Measurements from ENCODE around the gene ZNF511.

Gene ZNF511

DNA sequence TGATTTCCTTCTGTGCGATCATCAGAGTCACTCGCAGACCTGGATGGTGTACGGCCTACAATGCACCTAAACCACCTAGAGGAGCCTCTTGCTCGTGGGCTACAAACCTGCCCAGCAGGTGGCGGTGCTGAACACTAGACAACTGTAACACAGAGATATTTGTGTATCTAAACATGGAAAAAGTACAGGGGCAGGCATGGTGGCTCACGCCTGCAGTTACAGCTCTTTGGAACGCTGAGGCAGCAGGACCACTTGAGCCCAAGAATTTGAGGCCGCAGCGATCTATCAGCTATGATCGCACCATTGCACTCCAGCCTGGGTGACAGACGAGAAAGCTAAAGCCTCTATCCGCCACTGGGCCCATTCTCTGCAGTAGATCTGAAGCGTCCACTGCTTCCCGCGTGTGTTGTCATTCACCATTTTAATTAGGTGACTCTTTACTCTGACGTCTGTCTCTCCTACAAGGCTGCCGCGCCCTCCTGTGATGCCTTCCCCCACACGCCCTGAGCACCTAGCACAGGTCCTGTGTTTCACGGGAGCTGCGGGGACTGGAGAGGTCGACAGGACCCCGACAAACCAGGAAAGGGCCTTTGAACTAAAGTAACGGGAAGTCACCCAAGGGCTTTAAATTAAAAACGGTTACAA, 816 bp upstream of the ZNF511 start (continued):
- TF ChIP-seq, protein P1, sequence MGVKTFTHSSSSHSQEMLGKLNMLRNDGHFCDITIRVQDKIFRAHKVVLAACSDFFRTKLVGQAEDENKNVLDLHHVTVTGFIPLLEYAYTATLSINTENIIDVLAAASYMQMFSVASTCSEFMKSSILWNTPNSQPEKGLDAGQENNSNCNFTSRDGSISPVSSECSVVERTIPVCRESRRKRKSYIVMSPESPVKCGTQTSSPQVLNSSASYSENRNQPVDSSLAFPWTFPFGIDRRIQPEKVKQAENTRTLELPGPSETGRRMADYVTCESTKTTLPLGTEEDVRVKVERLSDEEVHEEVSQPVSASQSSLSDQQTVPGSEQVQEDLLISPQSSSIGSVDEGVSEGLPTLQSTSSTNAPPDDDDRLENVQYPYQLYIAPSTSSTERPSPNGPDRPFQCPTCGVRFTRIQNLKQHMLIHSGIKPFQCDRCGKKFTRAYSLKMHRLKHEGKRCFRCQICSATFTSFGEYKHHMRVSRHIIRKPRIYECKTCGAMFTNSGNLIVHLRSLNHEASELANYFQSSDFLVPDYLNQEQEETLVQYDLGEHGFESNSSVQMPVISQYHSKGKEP (tag by site-specific recombination; IDR thresholded peaks at IDR 0.05), result no peak
- TF ChIP-seq ZNF600 (tag by site-specific recombination; IDR thresholded peaks at IDR 0.05), result no peak
- TF ChIP-seq, protein P2, sequence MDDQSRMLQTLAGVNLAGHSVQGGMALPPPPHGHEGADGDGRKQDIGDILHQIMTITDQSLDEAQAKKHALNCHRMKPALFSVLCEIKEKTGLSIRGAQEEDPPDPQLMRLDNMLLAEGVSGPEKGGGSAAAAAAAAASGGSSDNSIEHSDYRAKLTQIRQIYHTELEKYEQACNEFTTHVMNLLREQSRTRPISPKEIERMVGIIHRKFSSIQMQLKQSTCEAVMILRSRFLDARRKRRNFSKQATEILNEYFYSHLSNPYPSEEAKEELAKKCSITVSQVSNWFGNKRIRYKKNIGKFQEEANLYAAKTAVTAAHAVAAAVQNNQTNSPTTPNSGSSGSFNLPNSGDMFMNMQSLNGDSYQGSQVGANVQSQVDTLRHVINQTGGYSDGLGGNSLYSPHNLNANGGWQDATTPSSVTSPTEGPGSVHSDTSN (CRISPR knock-in tag; IDR thresholded peaks at IDR 0.05), result no peak
- peak; percentile 81 for TF ChIP-seq ZNF629 (tag by site-specific recombination; IDR thresholded peaks at IDR 0.05)
- TF ChIP-seq ZNF76 (tag by site-specific recombination; IDR thresholded peaks at IDR 0.05; ENCODE audit: borderline replicate concordance, low read depth), result no peak
- TF ChIP-seq YY2 (tag by site-specific recombination; IDR thresholded peaks at IDR 0.05), result peak; percentile 75
- no peak for TF ChIP-seq ZNF16 (tag by site-specific recombination; IDR thresholded peaks at IDR 0.05; ENCODE audit: low read depth)
- no peak for TF ChIP-seq ZNF140 (tag by site-specific recombination; IDR thresholded peaks at IDR 0.05)
- no peak for TF ChIP-seq ZNF112 (tag by site-specific recombination; IDR thresholded peaks at IDR 0.05)
- no peak for TF ChIP-seq ZNF626 (tag by site-specific recombination; IDR thresholded peaks at IDR 0.05)
- no peak for TF ChIP-seq ZBTB7A (tag by site-specific recombination; IDR thresholded peaks at IDR 0.05; ENCODE audit: low read depth)
- TF ChIP-seq, protein P3, sequence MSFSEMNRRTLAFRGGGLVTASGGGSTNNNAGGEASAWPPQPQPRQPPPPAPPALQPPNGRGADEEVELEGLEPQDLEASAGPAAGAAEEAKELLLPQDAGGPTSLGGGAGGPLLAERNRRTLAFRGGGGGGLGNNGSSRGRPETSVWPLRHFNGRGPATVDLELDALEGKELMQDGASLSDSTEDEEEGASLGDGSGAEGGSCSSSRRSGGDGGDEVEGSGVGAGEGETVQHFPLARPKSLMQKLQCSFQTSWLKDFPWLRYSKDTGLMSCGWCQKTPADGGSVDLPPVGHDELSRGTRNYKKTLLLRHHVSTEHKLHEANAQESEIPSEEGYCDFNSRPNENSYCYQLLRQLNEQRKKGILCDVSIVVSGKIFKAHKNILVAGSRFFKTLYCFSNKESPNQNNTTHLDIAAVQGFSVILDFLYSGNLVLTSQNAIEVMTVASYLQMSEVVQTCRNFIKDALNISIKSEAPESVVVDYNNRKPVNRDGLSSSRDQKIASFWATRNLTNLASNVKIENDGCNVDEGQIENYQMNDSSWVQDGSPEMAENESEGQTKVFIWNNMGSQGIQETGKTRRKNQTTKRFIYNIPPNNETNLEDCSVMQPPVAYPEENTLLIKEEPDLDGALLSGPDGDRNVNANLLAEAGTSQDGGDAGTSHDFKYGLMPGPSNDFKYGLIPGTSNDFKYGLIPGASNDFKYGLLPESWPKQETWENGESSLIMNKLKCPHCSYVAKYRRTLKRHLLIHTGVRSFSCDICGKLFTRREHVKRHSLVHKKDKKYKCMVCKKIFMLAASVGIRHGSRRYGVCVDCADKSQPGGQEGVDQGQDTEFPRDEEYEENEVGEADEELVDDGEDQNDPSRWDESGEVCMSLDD (tag by site-specific recombination; IDR thresholded peaks at IDR 0.05), result no peak
- no peak for TF ChIP-seq ZNF404 (tag by site-specific recombination; IDR thresholded peaks at IDR 0.05)
- TF ChIP-seq, protein P4, sequence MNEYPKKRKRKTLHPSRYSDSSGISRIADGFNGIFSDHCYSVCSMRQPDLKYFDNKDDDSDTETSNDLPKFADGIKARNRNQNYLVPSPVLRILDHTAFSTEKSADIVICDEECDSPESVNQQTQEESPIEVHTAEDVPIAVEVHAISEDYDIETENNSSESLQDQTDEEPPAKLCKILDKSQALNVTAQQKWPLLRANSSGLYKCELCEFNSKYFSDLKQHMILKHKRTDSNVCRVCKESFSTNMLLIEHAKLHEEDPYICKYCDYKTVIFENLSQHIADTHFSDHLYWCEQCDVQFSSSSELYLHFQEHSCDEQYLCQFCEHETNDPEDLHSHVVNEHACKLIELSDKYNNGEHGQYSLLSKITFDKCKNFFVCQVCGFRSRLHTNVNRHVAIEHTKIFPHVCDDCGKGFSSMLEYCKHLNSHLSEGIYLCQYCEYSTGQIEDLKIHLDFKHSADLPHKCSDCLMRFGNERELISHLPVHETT (tag by site-specific recombination; IDR thresholded peaks at IDR 0.05), result 0 out of 2 replicates have a peak, but pooled peaks have one; percentile 28
- TF ChIP-seq, protein P5, sequence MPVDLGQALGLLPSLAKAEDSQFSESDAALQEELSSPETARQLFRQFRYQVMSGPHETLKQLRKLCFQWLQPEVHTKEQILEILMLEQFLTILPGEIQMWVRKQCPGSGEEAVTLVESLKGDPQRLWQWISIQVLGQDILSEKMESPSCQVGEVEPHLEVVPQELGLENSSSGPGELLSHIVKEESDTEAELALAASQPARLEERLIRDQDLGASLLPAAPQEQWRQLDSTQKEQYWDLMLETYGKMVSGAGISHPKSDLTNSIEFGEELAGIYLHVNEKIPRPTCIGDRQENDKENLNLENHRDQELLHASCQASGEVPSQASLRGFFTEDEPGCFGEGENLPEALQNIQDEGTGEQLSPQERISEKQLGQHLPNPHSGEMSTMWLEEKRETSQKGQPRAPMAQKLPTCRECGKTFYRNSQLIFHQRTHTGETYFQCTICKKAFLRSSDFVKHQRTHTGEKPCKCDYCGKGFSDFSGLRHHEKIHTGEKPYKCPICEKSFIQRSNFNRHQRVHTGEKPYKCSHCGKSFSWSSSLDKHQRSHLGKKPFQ (tag by site-specific recombination; IDR thresholded peaks at IDR 0.05), result no peak
- no peak for TF ChIP-seq ZNF776 (tag by site-specific recombination; IDR thresholded peaks at IDR 0.05; ENCODE audit: borderline replicate concordance)
- no peak for TF ChIP-seq GLI2 (tag by site-specific recombination; IDR thresholded peaks at IDR 0.05; ENCODE audit: borderline replicate concordance, low read depth)
- TF ChIP-seq, protein P6, sequence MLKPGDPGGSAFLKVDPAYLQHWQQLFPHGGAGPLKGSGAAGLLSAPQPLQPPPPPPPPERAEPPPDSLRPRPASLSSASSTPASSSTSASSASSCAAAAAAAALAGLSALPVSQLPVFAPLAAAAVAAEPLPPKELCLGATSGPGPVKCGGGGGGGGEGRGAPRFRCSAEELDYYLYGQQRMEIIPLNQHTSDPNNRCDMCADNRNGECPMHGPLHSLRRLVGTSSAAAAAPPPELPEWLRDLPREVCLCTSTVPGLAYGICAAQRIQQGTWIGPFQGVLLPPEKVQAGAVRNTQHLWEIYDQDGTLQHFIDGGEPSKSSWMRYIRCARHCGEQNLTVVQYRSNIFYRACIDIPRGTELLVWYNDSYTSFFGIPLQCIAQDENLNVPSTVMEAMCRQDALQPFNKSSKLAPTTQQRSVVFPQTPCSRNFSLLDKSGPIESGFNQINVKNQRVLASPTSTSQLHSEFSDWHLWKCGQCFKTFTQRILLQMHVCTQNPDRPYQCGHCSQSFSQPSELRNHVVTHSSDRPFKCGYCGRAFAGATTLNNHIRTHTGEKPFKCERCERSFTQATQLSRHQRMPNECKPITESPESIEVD (tag by site-specific recombination; IDR thresholded peaks at IDR 0.05), result no peak
- no peak for TF ChIP-seq ZNF701 (tag by site-specific recombination; IDR thresholded peaks at IDR 0.05)
- TF ChIP-seq ZNF114 (tag by site-specific recombination; IDR thresholded peaks at IDR 0.05), result no peak
- TF ChIP-seq, protein P7, sequence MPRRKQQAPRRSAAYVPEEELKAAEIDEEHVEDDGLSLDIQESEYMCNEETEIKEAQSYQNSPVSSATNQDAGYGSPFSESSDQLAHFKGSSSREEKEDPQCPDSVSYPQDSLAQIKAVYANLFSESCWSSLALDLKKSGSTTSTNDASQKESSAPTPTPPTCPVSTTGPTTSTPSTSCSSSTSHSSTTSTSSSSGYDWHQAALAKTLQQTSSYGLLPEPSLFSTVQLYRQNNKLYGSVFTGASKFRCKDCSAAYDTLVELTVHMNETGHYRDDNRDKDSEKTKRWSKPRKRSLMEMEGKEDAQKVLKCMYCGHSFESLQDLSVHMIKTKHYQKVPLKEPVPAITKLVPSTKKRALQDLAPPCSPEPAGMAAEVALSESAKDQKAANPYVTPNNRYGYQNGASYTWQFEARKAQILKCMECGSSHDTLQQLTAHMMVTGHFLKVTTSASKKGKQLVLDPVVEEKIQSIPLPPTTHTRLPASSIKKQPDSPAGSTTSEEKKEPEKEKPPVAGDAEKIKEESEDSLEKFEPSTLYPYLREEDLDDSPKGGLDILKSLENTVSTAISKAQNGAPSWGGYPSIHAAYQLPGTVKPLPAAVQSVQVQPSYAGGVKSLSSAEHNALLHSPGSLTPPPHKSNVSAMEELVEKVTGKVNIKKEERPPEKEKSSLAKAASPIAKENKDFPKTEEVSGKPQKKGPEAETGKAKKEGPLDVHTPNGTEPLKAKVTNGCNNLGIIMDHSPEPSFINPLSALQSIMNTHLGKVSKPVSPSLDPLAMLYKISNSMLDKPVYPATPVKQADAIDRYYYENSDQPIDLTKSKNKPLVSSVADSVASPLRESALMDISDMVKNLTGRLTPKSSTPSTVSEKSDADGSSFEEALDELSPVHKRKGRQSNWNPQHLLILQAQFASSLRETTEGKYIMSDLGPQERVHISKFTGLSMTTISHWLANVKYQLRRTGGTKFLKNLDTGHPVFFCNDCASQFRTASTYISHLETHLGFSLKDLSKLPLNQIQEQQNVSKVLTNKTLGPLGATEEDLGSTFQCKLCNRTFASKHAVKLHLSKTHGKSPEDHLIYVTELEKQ (tag by site-specific recombination; IDR thresholded peaks at IDR 0.05; ENCODE audit: borderline replicate concordance), result no peak
- no peak for TF ChIP-seq ZNF768 (tag by site-specific recombination; IDR thresholded peaks at IDR 0.05)
- no peak for TF ChIP-seq ZNF174 (tag by site-specific recombination; IDR thresholded peaks at IDR 0.05)
- TF ChIP-seq ZNF2 (tag by site-specific recombination; IDR thresholded peaks at IDR 0.05), result peak; percentile 86
- TF ChIP-seq ZNF223 (tag by site-specific recombination; IDR thresholded peaks at IDR 0.05), result no peak
- TF ChIP-seq HOXA7 (CRISPR knock-in tag; IDR thresholded peaks at IDR 0.05; ENCODE audit: borderline replicate concordance), result no peak

All from HEK293 (cell line).